GM21515 (cell line): Measurements from ENCODE around the gene GNB4.

Source experiments
- ATAC-seq: cut with Tn5 transposase; IDR thresholded peaks from one replicate; pipeline ENCODE4 v1.9.1; 2021; ENCODE audit not compliant: unreplicated experiment

The GNB4 gene

DNA sequence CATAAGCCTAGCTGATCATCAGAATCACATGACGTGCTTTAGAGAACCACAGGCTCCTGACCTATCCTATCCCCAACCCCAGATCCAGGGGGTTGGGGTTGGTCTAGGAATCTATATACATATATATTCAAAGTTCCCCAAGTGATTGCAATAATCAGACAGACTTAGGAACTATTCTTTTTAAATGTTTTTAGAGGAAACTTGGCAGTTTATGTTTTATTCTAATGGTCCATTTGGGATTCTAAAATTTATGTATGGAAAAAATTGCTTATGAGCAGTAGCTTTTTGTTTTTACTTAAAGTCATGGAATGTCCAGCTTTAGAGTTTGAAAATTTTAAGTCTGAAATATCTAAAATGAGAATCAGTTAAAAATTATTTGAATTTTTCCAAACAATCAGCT is 81.6 kb downstream of the GNB4 start:
- no peak for ATAC-seq

DNA sequence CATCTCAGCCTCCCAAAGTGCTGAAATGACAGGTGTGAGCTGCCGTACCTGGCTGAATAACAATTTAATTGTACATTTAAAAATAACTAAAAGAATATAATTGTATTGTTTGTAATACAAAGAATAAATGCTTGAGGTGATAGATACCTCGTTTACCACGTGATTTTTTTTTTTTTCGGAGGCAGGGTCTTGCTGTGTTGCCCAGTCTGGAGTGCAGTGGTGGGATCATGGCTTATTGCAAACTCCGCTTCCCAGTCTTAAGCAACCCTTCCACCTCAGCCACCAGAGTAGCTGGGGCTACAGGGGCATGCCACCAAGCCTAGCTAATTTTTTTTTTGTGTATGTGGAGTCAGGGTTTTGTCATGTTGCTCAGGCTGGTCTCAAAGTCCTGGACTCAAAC is 87.9 kb downstream of the GNB4 start:
- no peak for ATAC-seq

DNA sequence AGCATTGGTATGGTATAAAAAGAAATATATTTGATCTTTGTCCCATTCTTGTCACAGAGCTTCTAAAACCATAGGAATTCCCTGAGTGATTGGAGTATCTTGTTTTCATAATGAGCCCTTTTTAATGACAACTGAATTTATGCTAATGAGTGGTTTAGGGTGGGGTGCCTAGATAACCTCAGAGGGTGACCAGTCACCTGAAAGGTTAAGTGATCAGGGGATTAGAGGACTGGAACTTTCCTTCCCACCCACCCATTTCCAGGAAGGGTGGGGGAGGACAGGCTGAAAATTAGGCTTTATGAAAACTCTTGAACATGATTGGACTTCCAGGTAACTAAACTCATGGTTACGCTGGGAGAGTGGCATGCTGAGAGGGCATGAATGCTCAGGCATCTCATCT is 95.3 kb downstream of the GNB4 start:
- no peak for ATAC-seq

DNA sequence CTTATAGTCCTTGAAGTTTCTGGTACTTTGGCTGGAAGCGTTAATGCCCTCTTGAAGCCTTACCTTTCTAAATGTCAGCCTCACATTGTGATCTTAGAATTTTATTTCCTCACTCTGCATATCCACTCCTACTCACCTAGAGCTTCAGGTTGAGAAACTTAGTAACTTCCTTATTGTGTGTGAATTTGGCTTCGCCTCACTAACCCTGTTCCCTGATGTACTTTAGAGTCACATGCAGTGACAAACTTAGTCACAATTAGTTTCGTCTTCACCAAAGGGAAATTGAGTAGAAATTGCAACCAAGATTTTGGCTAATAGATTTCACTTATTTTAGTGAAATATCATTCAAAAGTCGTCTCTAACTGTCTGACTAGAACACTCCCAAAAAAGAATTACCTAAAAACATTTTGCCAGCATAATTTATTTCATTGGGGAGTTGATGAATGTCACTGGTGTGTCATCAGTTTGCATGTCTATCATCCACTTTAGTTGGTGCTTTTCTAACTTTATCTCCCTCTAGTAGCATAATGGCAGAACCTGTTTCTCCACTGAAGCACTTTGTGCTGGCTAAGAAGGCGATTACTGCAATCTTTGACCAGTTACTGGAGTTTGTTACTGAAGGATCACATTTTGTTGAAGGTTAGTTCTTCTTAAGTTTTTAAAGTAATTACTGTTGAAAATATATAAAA is 102.8 kb downstream of the GNB4 start:
- peak; percentile 65 for ATAC-seq

DNA sequence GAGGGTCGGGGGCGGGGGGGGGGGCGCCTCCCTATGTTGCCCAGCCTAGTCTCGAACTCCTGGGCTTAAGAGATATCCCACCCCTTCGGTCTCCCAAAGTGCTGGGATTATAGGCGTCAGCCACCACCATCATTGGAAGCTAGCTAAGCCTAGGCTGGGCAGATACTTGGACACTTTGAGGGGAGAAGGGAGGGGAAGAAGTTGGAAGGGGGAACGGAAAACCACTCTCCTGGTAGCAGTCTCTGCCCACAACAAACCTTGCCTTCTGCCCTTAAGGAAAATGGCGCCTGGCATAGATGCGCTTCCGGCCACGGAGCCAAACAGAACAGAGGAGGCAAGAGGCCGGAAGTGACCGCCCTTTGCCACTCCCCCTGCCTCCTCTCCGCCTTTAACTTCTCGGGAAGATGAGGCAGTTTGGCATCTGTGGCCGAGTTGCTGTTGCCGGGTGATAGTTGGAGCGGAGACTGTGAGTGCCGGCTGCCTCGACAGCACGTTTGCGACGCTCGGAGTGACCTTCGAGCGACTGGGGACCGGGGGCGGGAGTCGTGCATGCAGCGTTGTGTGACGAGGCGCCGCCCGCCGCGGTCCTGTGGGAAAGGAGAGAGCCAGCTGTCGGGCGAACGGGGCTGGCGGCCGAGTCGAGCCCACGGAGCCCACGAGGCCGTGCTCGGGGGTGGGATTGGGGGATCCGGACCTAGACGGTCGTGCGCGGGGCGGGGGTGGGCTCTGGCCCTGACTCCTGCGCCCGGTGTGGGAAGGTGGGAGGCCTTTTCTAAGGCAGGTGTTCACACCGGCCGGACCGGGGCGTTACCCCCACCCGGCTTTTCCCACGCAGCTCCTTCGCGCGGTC is 103.7 kb downstream of the GNB4 start, which contains the start of gene MFN1:
Gene MFN1 (plus strand): TSS at position 365 of the 850 bp plus-strand sequence. CDS start 1,143 bp downstream, outside the sequence.
- ATAC-seq: peak; percentile 92
